HG02763 (cell line): ENCODE data around the gene MTG1.
"Not testable (repeated sequence)": the region's sequence is repeated elsewhere in the genome, so short reads cannot be mapped to it uniquely, and the experiment has no call there.

Experiments
- ATAC-seq: cut with Tn5 transposase; IDR thresholded peaks from one replicate; pipeline ENCODE4 v1.9.1; 2021; ENCODE audit warnings: mild to moderate bottlenecking, moderate library complexity; ENCODE audit not compliant: unreplicated experiment

The MTG1 gene

GRCh38 chr10:133462512-133463305 lies 68.8 kb downstream of the MTG1 start:
- no peak for ATAC-seq

GRCh38 chr10:133464582-133465031 lies 70.7 kb downstream of the MTG1 start:
- ATAC-seq, result no peak

- ATAC-seq, result no peak
These were observed 71.4 kb downstream of the MTG1 start for GRCh38 chr10:133465191-133465949.

GRCh38 chr10:133465950-133466474 lies 72.1 kb downstream of the MTG1 start:
- ATAC-seq, result no peak

- ATAC-seq, result no peak
These were observed 72.8 kb downstream of the MTG1 start for GRCh38 chr10:133466683-133467275.

- no peak for ATAC-seq
These were observed 73.4 kb downstream of the MTG1 start for GRCh38 chr10:133467286-133467911.

- not testable (repeated sequence) for ATAC-seq
These were observed 75.2 kb downstream of the MTG1 start for GRCh38 chr10:133469205-133469604.

- ATAC-seq, result no peak
These were observed 77.5 kb downstream of the MTG1 start for GRCh38 chr10:133471300-133472109.
